Activated naive CD4-positive, alpha-beta T cell (primary cell): ENCODE measurements around the gene PTPMT1.
"Not testable (repeated sequence)": the region's sequence is repeated elsewhere in the genome, so short reads cannot be mapped to it uniquely, and the experiment has no call there.

Source experiments
- DNase-seq, 4 experiments: peaks; one replicate each; lab custom pipeline; 2025; lab: John Stamatoyannopoulos, UW

PTPMT1 gene

GRCh38 chr11:47546274-47546673, 19.1 kb upstream of the PTPMT1 start:
- not testable (repeated sequence) for DNase-seq

DNA sequence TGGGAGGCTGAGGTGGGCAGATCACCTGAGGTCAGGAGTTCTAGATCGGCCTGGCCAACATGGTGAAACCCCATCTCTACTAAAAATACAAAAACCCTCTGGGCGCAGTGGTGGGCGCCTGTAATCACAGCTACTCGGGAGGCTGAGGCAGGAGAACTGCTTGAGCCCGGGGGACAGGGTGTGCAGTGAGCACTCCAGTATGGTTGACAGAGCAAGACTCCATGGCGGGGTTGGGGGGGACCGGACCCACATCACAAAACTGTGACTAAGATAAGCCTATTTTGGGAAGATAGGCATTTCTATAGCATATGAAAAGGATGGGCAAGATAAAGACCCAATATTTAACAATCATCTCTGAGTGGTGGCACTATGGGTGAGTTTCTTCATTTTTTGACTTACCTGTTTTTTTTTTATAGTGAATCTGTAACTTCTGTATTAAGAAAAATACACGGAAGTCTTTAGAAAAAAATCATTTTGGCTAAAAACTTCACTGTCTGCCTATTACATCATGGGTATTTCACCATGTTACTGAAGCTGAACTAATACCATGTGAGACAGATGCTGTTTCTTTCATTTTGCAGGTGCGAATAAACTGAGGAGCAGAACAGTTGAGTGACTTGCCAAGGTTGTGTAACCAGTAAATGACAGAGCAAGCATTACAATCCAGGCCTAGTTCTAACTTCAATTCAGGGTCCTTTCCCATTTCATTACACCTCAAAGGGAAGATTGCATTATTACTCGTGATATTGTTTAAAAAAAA, 14.9 kb upstream of the PTPMT1 start:
- DNase-seq: no peak

DNA sequence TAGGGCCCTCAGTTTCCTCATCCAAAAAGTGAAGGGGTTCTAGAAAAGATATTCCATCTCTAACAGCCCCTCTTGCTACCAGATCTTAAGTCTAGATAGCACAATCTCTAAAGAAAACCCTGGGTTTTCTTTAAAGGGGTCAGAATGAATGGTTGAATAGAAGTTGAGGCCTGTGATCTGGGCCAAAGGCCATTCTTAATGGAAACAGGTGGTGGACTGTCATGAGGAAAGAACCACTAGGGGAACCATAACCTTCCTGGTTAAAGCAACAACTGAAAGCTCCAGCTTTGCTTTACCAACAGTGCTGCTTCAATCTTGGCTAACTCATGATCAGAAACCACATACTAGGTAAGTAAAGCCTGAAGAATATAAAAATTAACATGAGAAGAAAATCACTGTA, 14.3 kb upstream of the PTPMT1 start:
- no peak for DNase-seq

DNA sequence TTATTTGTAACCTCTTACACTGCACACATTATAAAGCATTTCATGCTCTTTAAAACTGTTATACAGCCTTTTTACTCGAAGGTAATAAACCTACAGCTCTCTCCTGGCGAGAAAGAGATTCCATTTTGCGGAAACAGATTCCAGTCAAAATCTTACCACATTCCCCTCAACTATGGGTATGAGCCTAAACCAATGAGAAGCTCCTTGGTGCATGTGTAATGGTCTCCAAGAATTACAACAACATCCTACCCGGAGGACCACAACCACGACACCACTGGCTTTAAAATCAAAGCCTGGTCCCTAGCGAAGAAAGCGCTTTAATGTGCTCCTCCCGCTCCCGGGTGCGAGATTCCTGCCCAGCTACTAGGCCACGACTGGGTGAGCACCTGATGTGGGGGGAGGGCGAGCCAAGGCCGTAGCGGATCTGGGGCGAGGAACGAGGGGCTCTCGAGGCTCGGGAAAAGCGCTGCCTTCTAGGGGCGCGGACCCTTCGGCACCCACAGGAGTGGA, 13.3 kb upstream of the PTPMT1 start:
- DNase-seq: peak in 1 of 4 experiments; percentile 12

GRCh38 chr11:47552566-47553405, 12.6 kb upstream of the PTPMT1 start, which contains the start of gene CELF1:
Gene CELF1, minus strand, starts transcription at chr11:47553132. Its CDS starts 53,609 bp downstream, at chr11:47499523.
- DNase-seq: peak; percentile 77 to 90 (median 80)

GRCh38 chr11:47553406-47553743, 12.0 kb upstream of the PTPMT1 start:
- DNase-seq: no peak

DNA sequence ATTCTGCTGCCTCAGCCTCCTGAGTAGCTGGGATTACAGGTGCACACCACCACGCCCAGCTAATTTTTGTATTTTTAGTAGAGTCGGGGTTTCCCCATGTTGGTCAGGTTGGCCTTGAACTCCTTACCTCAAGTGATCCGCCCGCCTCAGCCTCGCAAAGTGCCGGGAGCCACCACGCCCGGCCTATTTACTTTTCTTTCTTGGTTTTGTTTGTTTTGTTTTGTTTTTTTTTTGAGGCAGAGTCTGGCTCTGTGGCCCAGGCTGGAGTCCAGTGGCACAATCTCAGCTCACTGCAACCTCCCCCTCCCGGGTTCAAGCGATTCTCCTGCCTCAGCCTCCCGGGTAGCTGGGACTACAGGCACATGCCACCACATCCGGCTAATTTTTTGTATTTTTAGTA, 8.4 kb upstream of the PTPMT1 start:
- not testable (repeated sequence) for DNase-seq

- no peak for DNase-seq
These were observed 6.7 kb upstream of the PTPMT1 start for GRCh38 chr11:47558695-47559094.

DNA sequence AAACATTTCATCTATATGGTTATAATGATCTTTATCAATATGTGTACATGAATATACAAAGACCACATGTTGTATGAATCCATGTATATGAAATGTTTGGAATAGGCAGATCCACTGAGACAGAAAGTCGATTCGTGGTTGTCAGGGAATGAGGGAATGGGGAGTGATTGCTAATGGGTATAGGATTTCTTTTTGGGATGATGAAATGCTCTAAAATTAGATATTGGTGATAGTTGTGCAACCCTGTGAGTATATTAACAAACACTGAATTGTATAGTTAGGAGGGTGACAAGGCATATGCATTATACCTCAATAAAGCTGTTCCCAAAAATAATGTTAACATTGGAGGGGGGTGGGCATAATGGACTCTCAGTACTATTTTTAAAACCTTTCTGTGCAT, 5.0 kb upstream of the PTPMT1 start:
- DNase-seq: no peak

DNA sequence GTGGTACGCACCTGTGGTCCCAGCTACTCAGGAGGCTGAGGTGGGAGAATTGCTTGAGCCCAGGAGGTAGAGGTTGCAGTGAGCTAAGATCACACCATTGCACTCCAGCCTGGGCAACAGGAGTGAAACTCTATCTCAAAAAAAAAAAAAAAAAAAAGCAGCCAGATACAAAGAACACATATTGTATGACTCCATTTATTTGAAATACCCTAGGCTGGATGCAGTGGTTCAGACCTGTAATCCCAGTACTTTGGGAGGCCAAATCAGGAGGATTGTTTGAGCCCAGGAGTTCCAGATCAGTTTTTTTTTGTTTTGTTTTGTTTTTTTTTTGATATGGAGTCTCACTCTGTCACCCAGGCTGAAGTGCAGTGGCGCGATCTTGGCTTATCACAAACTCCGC, 3.0 kb upstream of the PTPMT1 start:
- not testable (repeated sequence) for DNase-seq

GRCh38 chr11:47564366-47564765, 1.0 kb upstream of the PTPMT1 start:
- DNase-seq: not testable (repeated sequence)

- no peak for DNase-seq
These were observed 463 bp upstream of the PTPMT1 start for GRCh38 chr11:47564933-47565339.

GRCh38 chr11:47566149-47566698, 825 bp downstream of the PTPMT1 start:
- DNase-seq: no peak

DNA sequence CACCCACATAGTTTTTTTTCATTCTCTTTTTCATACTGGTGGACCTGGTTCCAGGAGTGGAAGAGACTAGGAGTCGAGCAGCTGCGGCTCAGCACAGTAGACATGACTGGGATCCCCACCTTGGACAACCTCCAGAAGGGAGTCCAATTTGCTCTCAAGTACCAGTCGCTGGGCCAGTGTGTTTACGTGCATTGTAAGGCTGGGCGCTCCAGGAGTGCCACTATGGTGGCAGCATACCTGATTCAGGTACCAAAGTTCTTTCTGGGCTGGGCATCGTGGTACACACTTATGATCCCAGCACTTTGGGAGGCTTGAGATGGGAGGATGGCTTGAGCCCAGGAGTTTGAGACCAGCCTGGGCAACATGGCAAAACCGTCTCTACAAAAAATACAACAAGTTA, 4.2 kb downstream of the PTPMT1 start:
- no peak for DNase-seq

DNA sequence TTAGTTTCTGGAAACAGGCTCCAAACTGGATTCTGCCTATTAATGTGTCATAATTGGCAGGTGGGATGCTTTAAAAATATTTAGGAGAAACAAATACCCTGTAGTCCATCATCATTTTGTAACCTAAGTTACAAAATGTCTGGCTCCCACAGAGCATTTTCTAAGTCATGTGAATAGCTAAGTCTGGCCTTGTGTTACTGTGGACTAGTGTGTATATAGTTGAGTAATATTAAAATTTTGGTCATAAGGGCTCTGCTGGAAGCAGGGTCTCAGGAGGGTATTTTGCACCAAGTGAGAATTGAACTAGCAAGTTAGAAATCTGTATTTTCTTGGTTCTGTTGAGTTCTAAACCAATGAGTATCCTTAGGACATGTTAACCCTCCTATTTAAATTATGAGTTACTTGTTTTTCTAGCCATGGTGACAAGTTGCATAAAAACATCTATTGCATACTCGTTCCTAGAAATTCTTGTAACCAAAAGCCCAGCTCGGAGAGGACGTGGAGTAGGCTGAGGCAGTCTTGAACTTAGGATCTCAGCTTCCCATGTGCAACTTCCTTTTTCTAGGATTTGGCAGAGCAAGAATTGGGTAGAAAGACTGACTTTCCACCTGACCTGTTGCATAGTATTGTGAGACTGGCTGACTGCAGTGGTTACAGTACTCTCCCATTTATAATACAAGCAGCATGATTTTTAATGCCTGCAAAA, 5.4 kb downstream of the PTPMT1 start:
- DNase-seq: no peak

- no peak for DNase-seq
These were observed 5.9 kb downstream of the PTPMT1 start for GRCh38 chr11:47571357-47571729.

DNA sequence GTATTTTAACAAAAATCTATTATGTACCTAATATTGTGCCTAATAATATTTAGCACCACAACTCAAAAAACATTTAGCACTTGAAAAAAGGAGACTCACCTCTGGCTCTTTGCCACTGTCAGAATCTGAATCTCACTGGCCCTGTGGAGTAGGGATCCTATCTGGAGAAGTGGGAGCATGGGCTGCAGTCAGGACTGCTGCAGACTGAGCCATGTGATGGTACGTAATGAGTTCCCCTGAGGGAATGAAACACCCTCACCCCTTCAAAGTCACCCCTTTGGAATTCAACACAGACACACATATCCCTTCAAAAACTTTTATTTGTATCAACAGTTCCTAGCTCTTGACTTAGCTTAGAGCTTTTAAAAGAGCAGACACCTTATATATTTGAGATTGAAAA, 6.5 kb downstream of the PTPMT1 start:
- DNase-seq: no peak

- no peak for DNase-seq
These were observed 7.4 kb downstream of the PTPMT1 start for GRCh38 chr11:47572715-47573255.

- no peak for DNase-seq
These were observed 7.9 kb downstream of the PTPMT1 start for GRCh38 chr11:47573321-47573720.

- no peak for DNase-seq
These were observed 12.2 kb downstream of the PTPMT1 start for GRCh38 chr11:47577460-47578041.
